Hepatocyte (in vitro differentiated cells): ENCODE results near the gene ARHGEF35. TPM values are rescaled to one million over a fixed set of nuclear protein-coding genes. Genes with fewer than 3 reads are reported as not detected.

Experiments
- DNase-seq: peaks from one replicate; pipeline ENCODE4 v3.0.0-alpha.2; 2016; ENCODE audit warnings: low spot score
- H2AFZ ChIP-seq: fragments of 200-600 bp; sonication (generic); 2 replicates; pipeline ENCODE4 v1.6.0; 2016; ENCODE audit warnings: antibody characterized with exemption, mild to moderate bottlenecking
- H3K27ac ChIP-seq: fragments of 200-600 bp; sonication (generic); 2 replicates; pipeline ENCODE4 v1.5.1; 2016; ENCODE audit warnings: mild to moderate bottlenecking
- H3K27me3 ChIP-seq: fragments of 200-600 bp; sonication (generic); 2 replicates; pipeline ENCODE4 v1.6.1; 2016
- H3K36me3 ChIP-seq: fragments of 200-600 bp; sonication (generic); replicated peaks from 2 replicates; pipeline ENCODE4 v1.5.1; 2016; ENCODE audit warnings: low read depth; ENCODE audit not compliant: insufficient read depth
- H3K4me1 ChIP-seq: fragments of 200-600 bp; sonication (generic); 2 replicates; pipeline ENCODE4 v1.5.1; 2016; ENCODE audit warnings: mild to moderate bottlenecking, moderate library complexity; ENCODE audit not compliant: insufficient read depth
- H3K4me2 ChIP-seq: fragments of 200-600 bp; sonication (generic); 2 replicates; pipeline ENCODE4 v1.6.0; 2016
- H3K4me3 ChIP-seq: fragments of 200-600 bp; sonication (generic); 2 replicates; pipeline ENCODE4 v1.5.1; 2016; ENCODE audit warnings: mild to moderate bottlenecking
- H3K79me2 ChIP-seq: fragments of 200-600 bp; sonication (generic); 2 replicates; pipeline ENCODE4 v1.6.0; 2017; ENCODE audit warnings: mild to moderate bottlenecking
- H3K9me2 ChIP-seq: fragments of 200-600 bp; sonication (generic); replicated peaks from 2 replicates; pipeline ENCODE4 v1.6.0; 2017; ENCODE audit warnings: mild to moderate bottlenecking; ENCODE audit not compliant: insufficient read depth
- H3K9me3 ChIP-seq: fragments of 200-600 bp; sonication (generic); 2 replicates; pipeline ENCODE4 v1.5.1; 2016; ENCODE audit warnings: low read depth, mild to moderate bottlenecking
- H4K20me1 ChIP-seq: fragments of 200-600 bp; sonication (generic); 2 replicates; pipeline ENCODE4 v1.6.0; 2016; ENCODE audit warnings: mild to moderate bottlenecking; ENCODE audit not compliant: insufficient read depth, poor library complexity, severe bottlenecking
- EZH2 ChIP-seq: fragments of 200-600 bp; sonication (generic); IDR thresholded peaks from 2 replicates; pipeline ENCODE4 v1.6.1; 2016; ENCODE audit warnings: antibody characterized with exemption, mild to moderate bottlenecking, borderline replicate concordance
- EZH2phosphoT487 ChIP-seq: fragments of 200-600 bp; sonication (generic); IDR thresholded peaks from one replicate; pipeline ENCODE4 v1.6.1; 2018; ENCODE audit warnings: antibody characterized with exemption, mild to moderate bottlenecking, low read depth, moderate library complexity; ENCODE audit not compliant: unreplicated experiment, severe bottlenecking
- WGBS: methylation state at CpG from one replicate; pipeline ENCODE4 v1.1.6; 2016; ENCODE audit warnings: low lambda C conversion rate; ENCODE audit errors: missing lambda C conversion rate; 5-methylcytosine and 5-hydroxymethylcytosine counted together
- polyA plus RNA-seq: library from polyadenylated mRNA; unstranded; fragments of >200 nt; fragmentation: Nextera tagmentation; extraction: Ambion mirVana; gene quantifications from 2 replicates; pipeline ENCODE4 v1.2.1, GENCODE V29; 2016
- total RNA-seq: library from RNA; depleted of rRNA; stranded (reverse); fragments of >200 nt; gene quantifications from 2 replicates; pipeline ENCODE4 v1.2.3, GENCODE V29; 2014
- TF ChIP-seq, protein P1 (sequence below): fragments of 200-600 bp; sonication (generic); IDR thresholded peaks from 2 replicates; pipeline ENCODE4 v1.5.1; 2016; ENCODE audit warnings: antibody characterized with exemption, mild to moderate bottlenecking; ENCODE audit not compliant: poor library complexity

Gene ARHGEF35
- total and polyA plus RNA-seq, 2 experiments from 2014 or later: 16.4 to 17.1 TPM

DNA sequence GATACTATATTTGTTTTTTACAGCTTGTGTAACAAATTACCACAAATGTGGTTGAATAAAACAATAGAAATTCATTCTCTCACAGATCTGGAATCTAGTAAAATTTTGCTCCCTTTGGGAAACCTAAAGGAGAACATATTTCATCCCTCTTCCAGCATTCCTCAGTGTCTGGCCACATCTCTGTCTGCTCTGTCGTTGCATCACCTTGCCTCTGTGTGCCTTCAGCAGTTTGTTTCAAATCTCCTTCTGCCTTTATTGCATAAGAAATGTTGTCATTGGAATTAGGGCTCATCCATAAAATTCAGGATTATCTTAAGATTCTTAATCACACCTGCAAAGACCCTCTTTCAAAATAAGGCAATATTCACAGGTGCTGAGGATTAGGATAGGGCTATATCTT, 58.1 kb downstream of the ARHGEF35 start:
- Histone ChIP-seq H2AFZ (no peak overlapping the region), H3K79me2 (no peaks in the 10 kb centered on the region), H4K20me1 (no peaks in the 10 kb centered on the region), H3K36me3 (no peaks in the 10 kb centered on the region), H3K4me2 (no peak overlapping the region), H3K4me1 (no peaks in the 10 kb centered on the region), H3K27ac (no peak overlapping the region), H3K4me3 (no peak overlapping the region), H3K27me3 (no peaks in the 10 kb centered on the region), H3K9me3 (no peaks in the 10 kb centered on the region), H3K9me2 (no peaks in the 10 kb centered on the region)
- TF ChIP-seq EZH2phosphoT487 (no peak), EZH2 (no peak)
- TF ChIP-seq, protein P1, sequence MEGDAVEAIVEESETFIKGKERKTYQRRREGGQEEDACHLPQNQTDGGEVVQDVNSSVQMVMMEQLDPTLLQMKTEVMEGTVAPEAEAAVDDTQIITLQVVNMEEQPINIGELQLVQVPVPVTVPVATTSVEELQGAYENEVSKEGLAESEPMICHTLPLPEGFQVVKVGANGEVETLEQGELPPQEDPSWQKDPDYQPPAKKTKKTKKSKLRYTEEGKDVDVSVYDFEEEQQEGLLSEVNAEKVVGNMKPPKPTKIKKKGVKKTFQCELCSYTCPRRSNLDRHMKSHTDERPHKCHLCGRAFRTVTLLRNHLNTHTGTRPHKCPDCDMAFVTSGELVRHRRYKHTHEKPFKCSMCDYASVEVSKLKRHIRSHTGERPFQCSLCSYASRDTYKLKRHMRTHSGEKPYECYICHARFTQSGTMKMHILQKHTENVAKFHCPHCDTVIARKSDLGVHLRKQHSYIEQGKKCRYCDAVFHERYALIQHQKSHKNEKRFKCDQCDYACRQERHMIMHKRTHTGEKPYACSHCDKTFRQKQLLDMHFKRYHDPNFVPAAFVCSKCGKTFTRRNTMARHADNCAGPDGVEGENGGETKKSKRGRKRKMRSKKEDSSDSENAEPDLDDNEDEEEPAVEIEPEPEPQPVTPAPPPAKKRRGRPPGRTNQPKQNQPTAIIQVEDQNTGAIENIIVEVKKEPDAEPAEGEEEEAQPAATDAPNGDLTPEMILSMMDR: no peak
- DNase-seq: no peak
- WGBS: 41% methylated on average over 1 of the region's 1 CpG

Other genes with a start within 250 kb of the ARHGEF35 start
- 0.04 TPM in 1 of 2 replicates, not detected in the other for gene OR2F1, start 241.0 kb downstream of the ARHGEF35 start, total RNA-seq
- not detected in 2 replicates for gene OR2F1, start 241.0 kb downstream of the ARHGEF35 start, polyA plus RNA-seq
- not detected in 2 replicates for gene OR6B1, start 195.5 kb downstream of the ARHGEF35 start, total RNA-seq
- gene OR6B1, start 195.5 kb downstream of the ARHGEF35 start, polyA plus RNA-seq: 0.28 TPM in 1 of 2 replicates, not detected in the other
- 0.44 and 0.77 TPM in 2 replicates for gene OR2A5, start 146.9 kb downstream of the ARHGEF35 start, total RNA-seq
- 0.09 and 0.10 TPM in 2 replicates for gene OR2A5, start 146.9 kb downstream of the ARHGEF35 start, polyA plus RNA-seq
- 0.40 TPM in 1 of 2 replicates, not detected in the other for gene OR2A25, start 126.0 kb downstream of the ARHGEF35 start, total RNA-seq
- gene OR2A25, start 126.0 kb downstream of the ARHGEF35 start, polyA plus RNA-seq: not detected in 2 replicates
- gene OR2A12, start 109.6 kb downstream of the ARHGEF35 start, total RNA-seq: 0.24 and 1.0 TPM in 2 replicates
- 0.11 and 0.42 TPM in 2 replicates for gene OR2A12, start 109.6 kb downstream of the ARHGEF35 start, polyA plus RNA-seq
- gene OR2A2, start 86.2 kb downstream of the ARHGEF35 start, total RNA-seq: not detected in 2 replicates
- gene OR2A2, start 86.2 kb downstream of the ARHGEF35 start, polyA plus RNA-seq: not detected in 2 replicates
- 0.27 TPM in 1 of 2 replicates, not detected in the other for gene OR2A14, start 72.7 kb downstream of the ARHGEF35 start, total RNA-seq
- not detected in 2 replicates for gene OR2A14, start 72.7 kb downstream of the ARHGEF35 start, polyA plus RNA-seq
- gene CTAGE4, start 12.4 kb downstream of the ARHGEF35 start, total RNA-seq: 5.5 and 5.8 TPM in 2 replicates
- 2.2 and 2.3 TPM in 2 replicates for gene CTAGE4, start 12.4 kb downstream of the ARHGEF35 start, polyA plus RNA-seq
- gene OR2A42, start 43.8 kb upstream of the ARHGEF35 start, total RNA-seq: 0.10 TPM in 1 of 2 replicates, not detected in the other
- gene OR2A42, start 43.8 kb upstream of the ARHGEF35 start, polyA plus RNA-seq: 0.46 TPM in 1 of 2 replicates, not detected in the other
- gene OR2A7, start 69.0 kb upstream of the ARHGEF35 start, total RNA-seq: 3.3 and 6.2 TPM in 2 replicates
- 1.6 and 1.9 TPM in 2 replicates for gene OR2A7, start 69.0 kb upstream of the ARHGEF35 start, polyA plus RNA-seq
- 2.5 and 5.2 TPM in 2 replicates for gene CTAGE8, start 73.5 kb upstream of the ARHGEF35 start, total RNA-seq
- 2.8 and 3.6 TPM in 2 replicates for gene CTAGE8, start 73.5 kb upstream of the ARHGEF35 start, polyA plus RNA-seq
- 0.32 TPM in 1 of 2 replicates, not detected in the other for gene OR2A1, start 116.6 kb upstream of the ARHGEF35 start, total RNA-seq
- 0.06 and 0.22 TPM in 2 replicates for gene OR2A1, start 116.6 kb upstream of the ARHGEF35 start, polyA plus RNA-seq
- 16.9 and 24.2 TPM in 2 replicates for gene ARHGEF5, start 159.6 kb upstream of the ARHGEF35 start, total RNA-seq
- gene ARHGEF5, start 159.6 kb upstream of the ARHGEF35 start, polyA plus RNA-seq: 22.9 and 23.1 TPM in 2 replicates
- gene NOBOX, start 207.9 kb upstream of the ARHGEF35 start, total RNA-seq: 0.07 TPM in 1 of 2 replicates, not detected in the other
- 0.54 TPM in 1 of 2 replicates, not detected in the other for gene NOBOX, start 207.9 kb upstream of the ARHGEF35 start, polyA plus RNA-seq